ENCODE measurements around the gene RAB40B. TPM values are rescaled to one million over a fixed set of nuclear protein-coding genes. Genes with fewer than 3 reads are reported as not detected.
"Not testable (repeated sequence)": the region's sequence is repeated elsewhere in the genome, so short reads cannot be mapped to it uniquely, and the experiment has no call there.

Gene RAB40B, protein sequence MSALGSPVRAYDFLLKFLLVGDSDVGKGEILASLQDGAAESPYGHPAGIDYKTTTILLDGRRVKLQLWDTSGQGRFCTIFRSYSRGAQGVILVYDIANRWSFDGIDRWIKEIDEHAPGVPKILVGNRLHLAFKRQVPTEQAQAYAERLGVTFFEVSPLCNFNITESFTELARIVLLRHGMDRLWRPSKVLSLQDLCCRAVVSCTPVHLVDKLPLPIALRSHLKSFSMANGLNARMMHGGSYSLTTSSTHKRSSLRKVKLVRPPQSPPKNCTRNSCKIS
- 17.0 TPM for total RNA-seq

DNA sequence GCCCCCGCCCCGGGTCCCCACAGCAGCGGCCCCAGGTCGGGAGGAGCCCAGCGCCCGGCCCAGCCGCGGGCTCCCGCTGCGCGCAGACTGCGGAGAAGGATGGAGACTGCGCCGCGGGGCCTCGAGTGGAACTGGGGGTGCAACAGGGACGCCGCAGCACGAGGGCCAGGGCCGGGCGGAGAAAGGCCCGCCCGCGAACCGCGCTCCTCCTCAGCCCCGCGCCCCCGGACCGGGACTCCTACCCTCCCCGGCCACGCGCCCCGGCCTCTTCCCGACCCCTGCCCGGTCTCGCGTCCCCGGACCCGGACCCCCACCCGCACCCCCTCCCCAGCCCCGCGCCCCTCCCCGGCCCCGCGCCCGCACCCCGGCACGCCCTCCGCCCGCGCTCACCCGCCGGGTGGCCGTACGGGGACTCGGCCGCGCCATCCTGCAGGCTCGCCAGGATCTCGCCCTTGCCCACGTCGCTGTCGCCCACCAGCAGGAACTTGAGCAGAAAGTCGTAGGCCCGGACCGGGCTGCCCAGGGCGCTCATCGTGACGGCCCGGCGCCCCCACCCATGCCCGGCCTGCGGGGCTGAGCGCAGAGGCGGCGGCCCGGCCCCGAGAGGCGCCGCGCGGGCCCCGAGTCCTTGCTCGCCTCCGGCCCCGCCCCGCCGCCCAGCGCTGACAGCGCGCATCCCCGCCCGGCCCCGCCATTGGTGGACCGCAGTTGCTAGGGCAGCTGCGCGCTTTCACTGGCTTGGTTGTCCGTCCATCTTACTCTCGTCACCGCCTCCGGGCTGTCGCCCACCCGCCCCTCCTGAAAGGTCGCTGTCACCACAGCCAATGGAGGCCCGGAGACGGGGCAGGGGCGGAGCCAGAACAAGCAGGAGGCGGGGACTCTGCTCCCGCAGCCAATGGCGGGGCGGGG is at the start of gene RAB40B:
Gene RAB40B (minus strand): TSS at position 634 of the 909 bp plus-strand sequence. CDS start 102 bp downstream, at position 532.
- peak; percentile 100 for DNase-seq

DNA sequence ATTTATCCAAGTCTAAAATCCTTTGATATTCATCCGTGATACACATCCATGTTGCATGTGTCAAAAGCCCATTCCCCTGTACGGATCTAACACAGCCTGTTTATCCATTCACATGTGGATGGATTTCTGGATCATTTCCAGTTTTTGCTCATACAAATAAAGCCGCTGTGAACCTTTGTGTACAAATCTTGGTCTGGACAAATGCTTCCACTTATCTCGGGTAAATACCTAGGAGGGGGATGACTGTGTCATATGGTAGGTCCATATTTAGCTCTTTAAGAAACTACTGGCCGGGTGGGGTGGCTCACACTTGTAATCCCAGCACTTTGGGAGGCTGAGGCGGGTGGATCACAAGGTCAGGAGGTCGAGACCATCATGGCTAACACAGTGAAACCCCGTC is 47.0 kb upstream of the RAB40B start:
- no peak for DNase-seq

DNA sequence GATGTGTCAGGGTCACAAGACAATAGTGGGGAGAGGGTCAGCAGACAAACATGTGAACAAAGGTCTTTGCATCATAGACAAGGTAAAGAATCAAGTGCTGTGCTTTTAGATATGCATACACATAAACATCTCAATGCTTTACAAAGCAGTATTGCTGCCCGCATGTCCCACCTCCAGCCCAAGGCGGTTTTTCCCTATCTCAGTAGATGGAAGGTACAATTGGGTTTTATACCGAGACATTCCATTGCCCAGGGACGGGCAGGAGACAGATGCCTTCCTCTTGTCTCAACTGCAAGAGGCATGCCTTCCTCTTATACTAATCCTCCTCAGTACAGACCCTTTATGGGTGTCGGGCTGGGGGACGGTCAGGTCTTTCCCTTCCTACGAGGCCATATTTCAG is 46.2 kb upstream of the RAB40B start:
- DNase-seq, result not testable (repeated sequence)

GRCh38 chr17:82743344-82744219 is 45.1 kb upstream of the RAB40B start:
- no peak for DNase-seq

DNA sequence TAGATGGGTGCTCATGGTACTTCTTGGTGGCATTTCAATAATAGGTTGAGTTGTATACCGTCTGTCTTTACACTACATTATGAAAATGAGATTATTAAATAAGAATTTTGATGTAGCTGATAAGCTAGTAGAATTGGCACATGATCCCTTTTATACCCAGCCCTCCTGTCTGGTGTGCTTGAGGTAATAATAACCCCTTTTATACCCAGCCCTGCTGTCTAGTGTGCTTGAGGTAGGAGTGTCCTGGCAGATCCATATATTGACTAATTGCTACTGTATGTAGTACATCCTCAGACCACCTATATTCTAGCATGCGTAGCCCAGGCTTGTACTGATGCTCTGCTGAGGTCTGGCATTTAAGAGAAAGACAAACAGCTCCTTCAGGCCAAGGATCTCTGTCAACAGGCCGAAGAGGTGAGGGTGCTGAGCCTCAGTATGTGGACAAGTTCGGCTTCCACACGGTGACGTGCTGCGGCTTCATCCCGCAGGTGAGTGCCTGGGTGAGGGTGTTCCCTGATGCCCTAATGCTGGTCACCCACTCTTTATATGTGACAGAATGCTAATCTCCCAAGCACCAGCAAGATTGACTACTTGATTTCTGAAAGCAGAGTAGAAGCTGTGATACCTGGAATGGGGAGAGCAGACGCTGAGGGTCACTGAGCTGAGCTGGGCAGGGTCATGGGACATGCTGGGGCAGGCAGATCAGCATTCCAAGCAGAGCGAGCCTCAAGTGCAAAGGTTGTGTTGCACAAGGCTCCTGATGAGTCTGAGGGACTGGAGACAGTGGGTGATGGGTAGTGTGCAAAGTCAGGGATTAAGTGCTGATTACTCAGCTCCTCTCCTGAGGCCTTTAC is 42.6 kb upstream of the RAB40B start:
- DNase-seq, result no peak

- DNase-seq, result peak; percentile 88
These were observed 39.7 kb upstream of the RAB40B start for GRCh38 chr17:82737967-82738877.

DNA sequence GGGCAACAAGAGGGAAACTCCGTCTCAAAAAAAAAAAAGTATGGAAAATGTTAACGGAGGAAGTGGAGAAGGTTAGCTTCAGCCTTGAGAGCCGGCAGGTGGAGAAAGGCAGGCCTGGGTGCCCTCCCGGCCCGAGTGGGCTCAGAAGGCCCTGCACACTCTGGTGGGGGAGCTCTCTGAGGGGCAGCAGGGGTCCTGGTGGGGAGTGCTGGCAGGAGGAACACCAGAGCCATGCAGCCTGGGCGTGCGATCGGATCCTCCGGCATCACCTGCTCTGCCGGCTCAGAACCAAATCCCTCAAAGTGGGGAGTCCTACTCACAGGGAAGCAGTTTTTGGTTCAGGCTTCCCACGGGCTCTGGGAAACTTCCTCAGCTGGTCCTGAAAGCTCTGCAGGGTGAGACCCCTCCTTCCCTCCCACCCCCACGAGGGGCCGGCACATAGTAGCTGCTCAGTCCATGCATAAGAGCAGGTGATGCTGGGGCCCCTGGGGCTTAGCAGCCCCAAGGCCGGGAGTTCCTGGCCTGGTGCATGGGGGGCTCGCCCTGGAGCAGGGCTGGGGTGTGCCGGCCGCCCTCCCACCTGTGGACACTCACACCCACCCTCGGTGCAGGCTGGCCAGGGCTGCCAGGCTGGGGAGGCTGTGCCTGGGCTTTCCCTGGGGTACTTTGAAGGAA is 38.1 kb upstream of the RAB40B start:
- DNase-seq, result no peak

DNA sequence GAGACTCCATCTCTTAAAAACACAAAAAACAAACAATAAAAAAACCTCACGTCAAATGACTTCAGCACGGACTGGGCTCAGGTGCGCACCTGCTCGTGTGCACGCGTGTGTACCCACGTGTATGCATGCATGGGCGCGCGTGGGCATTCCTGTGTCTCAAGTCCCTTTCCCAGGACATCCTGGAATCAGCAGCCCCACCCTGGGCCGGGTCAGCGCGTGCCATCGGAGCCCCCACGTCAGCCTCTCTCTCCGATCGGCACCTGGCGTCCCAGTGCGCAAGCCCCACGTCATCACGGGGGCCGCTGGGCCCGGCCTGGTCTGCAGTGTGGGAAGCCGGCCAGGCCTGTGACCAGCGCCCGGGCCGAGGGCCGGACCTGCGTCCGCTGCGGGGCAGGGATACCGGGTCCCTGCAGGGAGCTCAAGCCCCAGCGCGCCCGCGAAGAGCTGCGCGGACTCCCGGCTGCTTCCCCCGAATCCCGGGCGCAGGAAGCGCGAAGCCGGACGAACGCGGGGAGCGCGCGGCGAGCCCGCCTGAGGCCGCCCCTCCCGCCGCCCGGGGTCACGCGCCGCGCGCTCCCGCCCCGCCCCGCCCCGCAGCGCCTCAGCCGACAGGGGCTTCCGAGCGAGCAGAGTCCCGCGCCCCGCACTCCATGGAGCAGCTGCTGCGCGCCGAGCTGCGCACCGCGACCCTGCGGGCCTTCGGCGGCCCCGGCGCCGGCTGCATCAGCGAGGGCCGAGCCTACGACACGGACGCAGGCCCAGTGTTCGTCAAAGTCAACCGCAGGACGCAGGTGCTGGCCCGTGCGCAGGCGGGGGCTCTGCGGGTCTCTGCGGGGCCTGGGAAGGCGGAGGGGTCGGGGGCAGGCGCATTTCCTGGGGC is 36.7 kb upstream of the RAB40B start, which contains the start of gene FN3K:
Gene FN3K (plus strand): TSS at position 629 of the 880 bp plus-strand sequence. CDS start 22 bp downstream, at position 651.
- peak; percentile 61 for DNase-seq

DNA sequence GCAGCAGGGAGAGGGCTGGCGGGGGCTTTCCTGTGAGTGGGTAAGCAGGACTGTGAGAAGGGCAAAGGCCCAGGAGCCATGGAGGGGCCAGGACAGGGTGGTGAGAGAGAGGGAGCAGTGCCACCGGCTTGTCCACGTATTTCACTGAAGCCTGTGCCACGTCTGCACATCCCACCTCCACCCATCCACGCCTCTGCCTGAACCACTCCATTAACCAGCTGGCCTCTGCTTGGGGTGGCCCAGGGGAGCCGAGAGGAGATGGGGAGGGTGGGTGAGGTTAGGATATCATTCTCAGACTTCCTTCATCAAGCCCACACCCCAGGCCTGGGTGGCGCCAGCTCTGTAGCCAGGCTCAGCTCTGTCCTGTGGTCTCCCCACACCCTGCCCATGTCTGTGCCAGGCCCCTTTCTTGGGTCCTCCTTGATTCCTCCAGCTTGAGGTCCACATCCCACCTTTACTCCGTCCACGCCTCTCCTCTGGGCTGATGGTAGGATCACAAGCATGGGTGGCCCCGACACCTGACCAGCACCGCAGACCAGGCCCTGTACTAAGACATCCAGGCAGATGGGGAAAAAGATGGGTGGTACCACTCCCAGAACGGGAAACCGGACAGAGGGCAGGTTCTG is 33.7 kb upstream of the RAB40B start:
- DNase-seq, result no peak

DNA sequence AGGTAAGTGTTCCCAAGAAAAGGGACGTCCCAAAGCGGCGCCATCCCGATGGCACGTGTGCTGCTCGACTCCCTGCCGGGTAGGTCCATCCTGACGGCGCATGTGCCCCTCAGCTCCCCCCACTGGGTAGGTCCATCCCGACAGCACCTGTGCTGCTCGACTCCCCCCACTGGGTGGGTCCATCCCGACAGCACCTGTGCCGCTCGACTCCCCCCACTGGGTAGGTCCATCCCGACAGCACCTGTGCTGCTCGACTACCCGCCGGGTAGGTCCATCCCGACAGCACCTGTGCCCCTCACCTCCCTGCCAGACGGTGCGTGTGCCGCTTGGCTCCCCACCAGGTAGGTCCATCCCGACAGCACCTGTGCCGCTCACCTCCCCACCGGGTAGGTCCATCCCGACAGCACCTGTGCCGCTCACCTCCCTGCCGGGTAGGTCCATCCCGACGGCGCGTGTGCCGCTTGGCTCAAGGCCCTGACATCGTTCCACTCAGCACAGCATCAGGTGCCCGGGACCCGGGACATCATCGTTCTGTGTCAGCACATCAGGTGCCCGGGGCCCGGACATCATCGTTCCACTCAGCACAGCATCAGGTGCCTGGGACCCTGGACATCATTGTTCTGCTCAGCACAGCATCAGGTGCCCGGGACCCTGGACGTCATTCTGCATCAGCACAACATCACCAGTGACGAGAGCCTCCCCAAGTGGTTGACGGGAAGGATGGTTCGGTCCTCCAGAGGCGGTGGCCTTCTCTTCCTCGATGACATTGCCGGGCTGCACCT is 31.2 kb upstream of the RAB40B start:
- no peak for DNase-seq

GRCh38 chr17:82726427-82726826 is 27.9 kb upstream of the RAB40B start:
- no peak for DNase-seq

DNA sequence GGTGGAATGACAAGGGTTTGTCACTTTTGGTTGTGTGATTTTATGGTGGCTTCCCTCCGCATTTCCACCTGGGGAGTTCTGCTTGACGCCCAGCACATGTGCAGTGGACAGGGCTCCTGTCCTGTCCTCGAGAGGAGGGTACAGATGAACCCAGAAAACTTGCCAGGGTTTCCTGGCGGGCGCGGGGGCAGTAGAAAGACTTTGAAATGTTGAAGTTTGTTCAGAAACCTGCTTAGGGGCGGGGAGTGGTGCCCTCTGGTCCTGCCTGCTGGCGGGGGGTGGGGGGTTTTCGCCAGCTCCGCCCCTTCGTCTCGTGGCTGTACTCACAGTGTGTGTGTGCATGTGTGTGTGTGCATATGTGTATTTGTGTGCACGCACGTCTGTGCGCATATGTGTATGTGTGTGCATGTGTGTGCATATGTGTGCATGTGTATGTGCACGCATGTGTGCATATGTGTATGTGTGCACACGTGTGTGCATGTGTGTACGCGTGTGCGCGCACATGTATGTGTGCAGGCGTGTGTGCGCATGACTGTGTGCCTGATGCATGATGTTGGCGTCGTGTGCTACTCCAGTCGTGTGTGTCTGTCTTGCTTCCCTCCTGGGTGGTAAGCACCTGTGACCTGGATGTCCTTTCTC is 24.8 kb upstream of the RAB40B start:
- DNase-seq, result no peak

DNA sequence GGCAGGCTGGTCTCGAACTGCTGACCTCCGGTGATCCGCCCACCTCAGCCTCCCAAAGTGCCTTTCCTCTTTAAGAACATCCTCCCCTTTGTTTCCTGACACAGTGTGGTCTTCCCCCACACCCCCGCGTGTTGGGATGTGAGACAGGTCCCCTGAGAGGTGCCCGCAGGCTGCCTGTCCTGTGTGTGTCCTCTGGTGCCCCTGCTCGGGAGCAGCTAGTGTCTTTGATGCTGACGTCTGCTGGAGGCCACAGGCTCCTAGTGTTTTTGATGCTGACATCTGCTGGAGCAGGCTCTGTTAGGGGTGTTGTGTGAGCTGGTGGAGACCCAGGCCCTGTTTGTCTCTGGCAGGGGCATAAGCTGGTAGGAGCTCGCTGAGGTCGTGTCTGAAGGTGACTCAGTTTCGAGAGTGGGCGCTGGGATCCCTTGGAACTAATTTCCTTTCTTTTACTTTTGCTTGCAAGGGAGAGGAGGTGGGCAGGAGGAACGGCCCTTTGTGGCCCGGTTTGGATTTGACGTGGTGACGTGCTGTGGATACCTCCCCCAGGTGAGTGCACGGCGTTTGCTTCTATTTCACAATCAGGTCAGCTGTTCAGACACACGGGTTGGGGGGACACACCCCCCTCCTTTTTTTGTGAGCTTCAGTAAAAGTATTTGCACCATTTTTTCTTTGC is 24.0 kb upstream of the RAB40B start:
- no peak for DNase-seq

DNA sequence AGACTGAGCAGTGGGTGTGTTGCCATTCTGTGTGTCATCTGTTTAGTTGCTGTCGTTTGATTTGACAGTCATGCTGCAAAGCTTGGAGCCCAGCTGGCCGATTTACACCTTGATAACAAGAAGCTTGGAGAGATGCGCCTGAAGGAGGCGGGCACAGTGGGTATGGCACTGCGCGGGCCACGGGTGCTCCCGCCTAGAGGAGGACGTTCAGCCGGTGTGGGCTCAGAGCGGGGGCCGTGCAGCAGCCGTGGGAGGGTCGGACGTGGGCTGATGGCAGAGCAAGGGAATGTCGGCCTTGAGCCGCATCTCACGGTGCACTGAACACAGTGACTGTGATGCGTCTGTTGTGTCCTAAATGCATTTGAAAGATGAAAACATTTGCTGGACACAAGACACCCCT is 21.7 kb upstream of the RAB40B start:
- DNase-seq, result no peak

DNA sequence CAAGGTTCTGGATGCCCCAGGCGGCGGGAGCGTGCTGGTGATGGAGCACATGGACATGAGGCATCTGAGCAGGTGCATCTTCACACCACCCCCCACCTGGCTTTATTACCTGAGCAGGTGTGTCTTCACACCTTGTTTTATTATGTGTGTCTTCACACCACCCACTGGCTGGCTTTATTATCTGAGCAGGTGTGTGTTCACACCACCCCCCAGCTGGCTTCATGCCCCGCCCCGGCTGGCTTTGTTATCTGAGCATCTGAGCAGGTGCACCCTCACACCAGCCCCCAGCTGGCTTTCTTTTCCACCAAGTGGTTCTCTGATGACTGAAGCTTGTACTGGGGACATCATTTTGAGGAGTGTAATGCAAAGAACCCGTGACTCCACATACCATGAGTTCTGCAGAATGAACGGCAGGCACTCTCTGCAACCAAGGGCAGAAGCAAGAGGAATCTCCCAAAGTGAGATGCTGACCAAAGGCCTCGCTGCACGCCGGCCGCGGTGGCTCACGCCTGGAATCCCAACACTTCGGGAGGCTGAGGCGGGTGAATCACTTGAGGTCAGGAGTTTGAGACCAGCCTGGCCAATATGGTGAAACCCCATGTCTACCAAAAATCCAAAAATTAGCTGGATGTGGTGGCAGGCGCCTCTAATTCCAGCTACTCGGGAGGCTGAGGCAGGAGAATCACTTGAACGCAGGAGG is 20.6 kb upstream of the RAB40B start:
- DNase-seq, result no peak

Data from occipital lobe (tissue), 2 donors.